Peyer's patch (tissue), 4 donors: ENCODE results near the gene PTPRE.

ENCODE experiments used
- CTCF ChIP-seq, 6 experiments: fragments of 450-650 bp in 4 of 6; fragments of 200-600 bp in 2 of 6; sonication (generic) in 1 of 6; IDR thresholded peaks; one replicate each; pipeline ENCODE4 v1.5.1; 2017 to 2019; ENCODE audit warnings: antibody characterized with exemption in 6 of 6, mild to moderate bottlenecking in 3 of 6, moderate library complexity in 1 of 6
- POLR2A ChIP-seq, 2 donors: fragments of 450-650 bp; IDR thresholded peaks; one replicate each; pipeline ENCODE4 v1.5.1; 2017; ENCODE audit warnings: antibody characterized with exemption in 2 of 2, mild to moderate bottlenecking in 2 of 2, moderate library complexity in 2 of 2

DNA sequence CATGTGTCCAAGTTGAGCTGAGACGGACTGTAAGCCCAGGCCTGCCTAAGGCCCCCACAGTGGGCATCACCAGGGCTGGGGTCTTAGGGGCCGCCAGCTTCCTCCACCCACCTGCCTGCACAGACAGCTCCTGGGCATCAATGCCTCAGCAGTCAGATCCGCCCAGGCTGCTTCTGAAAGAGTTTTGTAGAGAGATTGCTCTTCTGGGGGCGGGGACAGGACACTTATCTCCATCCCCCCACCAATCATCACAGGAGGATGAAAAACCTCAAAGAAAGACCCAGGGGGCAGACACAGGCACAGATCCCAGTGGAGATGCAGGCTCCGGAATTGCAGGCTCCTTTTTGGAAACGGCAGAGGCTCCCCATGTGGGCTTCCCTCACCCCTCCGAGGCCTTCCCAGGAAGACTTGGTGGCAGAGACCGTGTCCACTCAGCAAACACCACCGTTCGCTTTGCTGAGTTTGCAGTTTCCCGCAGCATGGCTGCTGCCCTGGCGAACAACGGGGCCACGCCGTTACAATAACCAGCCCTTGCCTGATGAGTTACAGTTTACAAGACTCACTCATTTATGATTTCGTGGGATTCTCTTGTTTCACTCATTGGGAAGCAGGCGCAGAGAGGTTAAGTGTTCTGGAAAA is 122.9 kb downstream of the PTPRE start:
- TF ChIP-seq CTCF (IDR thresholded peaks at IDR 0.05) (no peak), POLR2A (IDR thresholded peaks at IDR 0.05) (no peak)
